H1 (cell line): ENCODE results near the gene DPYSL4. TPM values are rescaled to one million over a fixed set of nuclear protein-coding genes. Genes with fewer than 3 reads are reported as not detected.

Experiments
- ASH2L ChIP-seq: fragments of 200-600, 300-600 bp; sonication (generic); IDR thresholded peaks from one replicate; pipeline ENCODE4 v1.7.1; 2017; ENCODE audit warnings: low read length
- TAF1 ChIP-seq: IDR thresholded peaks from 2 replicates; pipeline ENCODE4 v1.6.1; 2011; ENCODE audit warnings: mild to moderate bottlenecking, low read depth, low read length
- ZNF274 ChIP-seq: IDR thresholded peaks from 2 replicates; pipeline ENCODE4 v1.7.0; 2012; ENCODE audit warnings: low read length, borderline replicate concordance; ENCODE audit errors: extremely low read depth
- polyA plus RNA-seq, 7 experiments: library from polyadenylated mRNA; depleted of rRNA in 3 of 7; stranded (reverse) in 5 of 7; unstranded in 2 of 7; fragments of >200 nt in 5 of 7; fragments of 200-250 nt in 2 of 7; gene quantifications; 1 replicate in 5 of 7; 2 replicates in 1 of 7; 4 replicates in 1 of 7; pipeline versions ENCODE4 v1.2.1 to v1.2.3, GENCODE V29; 2011 to 2013; ENCODE audit warnings: missing spikeins in 2 of 7, mixed read lengths in 2 of 7
- total RNA-seq: library from RNA; stranded (reverse); fragmentation: NEBNext Ultra II Directional; extraction: Animal tissue kit (Norgen Biotek cat#: 25700); gene quantifications from 2 replicates; pipeline ENCODE4 v1.2.1, GENCODE V29; 2021
- TF ChIP-seq, protein P1 (sequence below): fragments of 300-600 bp; sonication (generic); IDR thresholded peaks from 2 replicates; pipeline ENCODE4 v1.7.1; 2012; ENCODE audit warnings: low read length, moderate library complexity, mild to moderate bottlenecking, inconsistent platforms; ENCODE audit not compliant: insufficient replicate concordance

The DPYSL4 gene
- total and polyA plus RNA-seq, 2 of the 8 experiments (the other 6 are each of a cell fraction or from before 2014, with no cell fraction given) = 12.9 to 15.2 TPM

DNA sequence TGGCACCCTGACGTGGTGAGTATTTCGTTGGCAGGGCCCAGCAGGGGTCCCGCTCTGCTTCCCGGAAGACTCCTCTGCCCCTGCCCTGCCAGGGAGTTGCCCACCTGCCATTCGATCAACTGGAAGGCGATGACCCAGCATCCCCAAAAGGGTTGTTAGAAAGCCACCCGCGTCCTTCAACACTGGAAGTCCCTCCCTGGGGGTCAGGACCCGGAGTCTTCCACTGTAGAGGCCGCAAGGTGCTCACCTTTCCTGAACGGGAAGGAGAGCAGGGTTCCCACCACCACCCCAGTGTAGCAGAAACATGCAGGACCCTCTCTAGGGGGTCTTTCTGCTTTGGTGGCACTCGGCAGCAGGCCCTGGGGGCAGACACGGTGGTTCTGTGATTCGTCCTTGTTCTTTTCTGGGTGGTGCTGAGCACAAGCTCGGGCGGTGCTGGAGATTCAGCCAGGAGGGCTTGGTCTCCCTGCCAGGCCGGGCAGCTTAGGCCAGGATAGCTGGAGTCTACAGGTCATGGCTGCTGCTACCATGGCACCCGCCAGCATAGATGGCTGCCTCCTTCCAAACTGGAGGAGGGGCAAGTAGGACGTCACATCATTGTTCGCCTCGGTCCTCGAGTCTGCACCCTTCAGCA lies 19.6 kb upstream of the DPYSL4 start (continued):
- TF ChIP-seq, protein P1, sequence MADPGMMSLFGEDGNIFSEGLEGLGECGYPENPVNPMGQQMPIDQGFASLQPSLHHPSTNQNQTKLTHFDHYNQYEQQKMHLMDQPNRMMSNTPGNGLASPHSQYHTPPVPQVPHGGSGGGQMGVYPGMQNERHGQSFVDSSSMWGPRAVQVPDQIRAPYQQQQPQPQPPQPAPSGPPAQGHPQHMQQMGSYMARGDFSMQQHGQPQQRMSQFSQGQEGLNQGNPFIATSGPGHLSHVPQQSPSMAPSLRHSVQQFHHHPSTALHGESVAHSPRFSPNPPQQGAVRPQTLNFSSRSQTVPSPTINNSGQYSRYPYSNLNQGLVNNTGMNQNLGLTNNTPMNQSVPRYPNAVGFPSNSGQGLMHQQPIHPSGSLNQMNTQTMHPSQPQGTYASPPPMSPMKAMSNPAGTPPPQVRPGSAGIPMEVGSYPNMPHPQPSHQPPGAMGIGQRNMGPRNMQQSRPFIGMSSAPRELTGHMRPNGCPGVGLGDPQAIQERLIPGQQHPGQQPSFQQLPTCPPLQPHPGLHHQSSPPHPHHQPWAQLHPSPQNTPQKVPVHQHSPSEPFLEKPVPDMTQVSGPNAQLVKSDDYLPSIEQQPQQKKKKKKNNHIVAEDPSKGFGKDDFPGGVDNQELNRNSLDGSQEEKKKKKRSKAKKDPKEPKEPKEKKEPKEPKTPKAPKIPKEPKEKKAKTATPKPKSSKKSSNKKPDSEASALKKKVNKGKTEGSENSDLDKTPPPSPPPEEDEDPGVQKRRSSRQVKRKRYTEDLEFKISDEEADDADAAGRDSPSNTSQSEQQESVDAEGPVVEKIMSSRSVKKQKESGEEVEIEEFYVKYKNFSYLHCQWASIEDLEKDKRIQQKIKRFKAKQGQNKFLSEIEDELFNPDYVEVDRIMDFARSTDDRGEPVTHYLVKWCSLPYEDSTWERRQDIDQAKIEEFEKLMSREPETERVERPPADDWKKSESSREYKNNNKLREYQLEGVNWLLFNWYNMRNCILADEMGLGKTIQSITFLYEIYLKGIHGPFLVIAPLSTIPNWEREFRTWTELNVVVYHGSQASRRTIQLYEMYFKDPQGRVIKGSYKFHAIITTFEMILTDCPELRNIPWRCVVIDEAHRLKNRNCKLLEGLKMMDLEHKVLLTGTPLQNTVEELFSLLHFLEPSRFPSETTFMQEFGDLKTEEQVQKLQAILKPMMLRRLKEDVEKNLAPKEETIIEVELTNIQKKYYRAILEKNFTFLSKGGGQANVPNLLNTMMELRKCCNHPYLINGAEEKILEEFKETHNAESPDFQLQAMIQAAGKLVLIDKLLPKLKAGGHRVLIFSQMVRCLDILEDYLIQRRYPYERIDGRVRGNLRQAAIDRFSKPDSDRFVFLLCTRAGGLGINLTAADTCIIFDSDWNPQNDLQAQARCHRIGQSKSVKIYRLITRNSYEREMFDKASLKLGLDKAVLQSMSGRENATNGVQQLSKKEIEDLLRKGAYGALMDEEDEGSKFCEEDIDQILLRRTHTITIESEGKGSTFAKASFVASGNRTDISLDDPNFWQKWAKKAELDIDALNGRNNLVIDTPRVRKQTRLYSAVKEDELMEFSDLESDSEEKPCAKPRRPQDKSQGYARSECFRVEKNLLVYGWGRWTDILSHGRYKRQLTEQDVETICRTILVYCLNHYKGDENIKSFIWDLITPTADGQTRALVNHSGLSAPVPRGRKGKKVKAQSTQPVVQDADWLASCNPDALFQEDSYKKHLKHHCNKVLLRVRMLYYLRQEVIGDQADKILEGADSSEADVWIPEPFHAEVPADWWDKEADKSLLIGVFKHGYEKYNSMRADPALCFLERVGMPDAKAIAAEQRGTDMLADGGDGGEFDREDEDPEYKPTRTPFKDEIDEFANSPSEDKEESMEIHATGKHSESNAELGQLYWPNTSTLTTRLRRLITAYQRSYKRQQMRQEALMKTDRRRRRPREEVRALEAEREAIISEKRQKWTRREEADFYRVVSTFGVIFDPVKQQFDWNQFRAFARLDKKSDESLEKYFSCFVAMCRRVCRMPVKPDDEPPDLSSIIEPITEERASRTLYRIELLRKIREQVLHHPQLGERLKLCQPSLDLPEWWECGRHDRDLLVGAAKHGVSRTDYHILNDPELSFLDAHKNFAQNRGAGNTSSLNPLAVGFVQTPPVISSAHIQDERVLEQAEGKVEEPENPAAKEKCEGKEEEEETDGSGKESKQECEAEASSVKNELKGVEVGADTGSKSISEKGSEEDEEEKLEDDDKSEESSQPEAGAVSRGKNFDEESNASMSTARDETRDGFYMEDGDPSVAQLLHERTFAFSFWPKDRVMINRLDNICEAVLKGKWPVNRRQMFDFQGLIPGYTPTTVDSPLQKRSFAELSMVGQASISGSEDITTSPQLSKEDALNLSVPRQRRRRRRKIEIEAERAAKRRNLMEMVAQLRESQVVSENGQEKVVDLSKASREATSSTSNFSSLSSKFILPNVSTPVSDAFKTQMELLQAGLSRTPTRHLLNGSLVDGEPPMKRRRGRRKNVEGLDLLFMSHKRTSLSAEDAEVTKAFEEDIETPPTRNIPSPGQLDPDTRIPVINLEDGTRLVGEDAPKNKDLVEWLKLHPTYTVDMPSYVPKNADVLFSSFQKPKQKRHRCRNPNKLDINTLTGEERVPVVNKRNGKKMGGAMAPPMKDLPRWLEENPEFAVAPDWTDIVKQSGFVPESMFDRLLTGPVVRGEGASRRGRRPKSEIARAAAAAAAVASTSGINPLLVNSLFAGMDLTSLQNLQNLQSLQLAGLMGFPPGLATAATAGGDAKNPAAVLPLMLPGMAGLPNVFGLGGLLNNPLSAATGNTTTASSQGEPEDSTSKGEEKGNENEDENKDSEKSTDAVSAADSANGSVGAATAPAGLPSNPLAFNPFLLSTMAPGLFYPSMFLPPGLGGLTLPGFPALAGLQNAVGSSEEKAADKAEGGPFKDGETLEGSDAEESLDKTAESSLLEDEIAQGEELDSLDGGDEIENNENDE = no peak
- no peak for TF ChIP-seq TAF1
- no peak for TF ChIP-seq ZNF274
- TF ChIP-seq ASH2L = no peak
